Sigmoid colon (tissue), 7 donors: ENCODE measurements around the gene SGCD. TPM values are rescaled to one million over a fixed set of nuclear protein-coding genes. Genes with fewer than 3 reads are reported as not detected.

Source experiments
- DNase-seq: peaks from one replicate; pipeline ENCODE4 v3.0.0-alpha.2; 2019
- H3K27ac ChIP-seq, 4 donors: fragments of 200-600 bp; sonication (generic); one replicate each; pipeline ENCODE4 v1.5.1; 2016 to 2019; ENCODE audit warnings: mild to moderate bottlenecking in 1 of 4
- H3K27me3 ChIP-seq, 3 donors: fragments of 200-600 bp; sonication (generic); one replicate each; pipeline ENCODE4 v1.5.1; 2019; ENCODE audit warnings: mild to moderate bottlenecking in 1 of 3
- H3K36me3 ChIP-seq, 4 donors: fragments of 200-600 bp; sonication (generic); one replicate each; pipeline ENCODE4 v1.5.1; 2016 to 2019
- H3K4me1 ChIP-seq, 4 donors: fragments of 200-600 bp; sonication (generic); one replicate each; pipeline ENCODE4 v1.5.1; 2017 to 2019
- H3K4me3 ChIP-seq, 4 donors: fragments of 200-600 bp; sonication (generic); one replicate each; pipeline ENCODE4 v1.5.1; 2017 to 2019; ENCODE audit warnings: mild to moderate bottlenecking in 2 of 4, moderate library complexity in 1 of 4
- H3K9me3 ChIP-seq, 4 donors: fragments of 200-600 bp in 3 of 4; sonication (generic) in 3 of 4; one replicate each; pipeline versions ENCODE4 v1.5.1 to v1.6.1; 2013 to 2019
- CTCF ChIP-seq, 4 experiments: fragments of 450-650 bp in 3 of 4; fragments of 200-600 bp in 1 of 4; IDR thresholded peaks; one replicate each; pipeline ENCODE4 v1.5.1; 2016 to 2019; ENCODE audit warnings: antibody characterized with exemption in 4 of 4, mild to moderate bottlenecking in 3 of 4, moderate library complexity in 2 of 4
- EP300 ChIP-seq, 4 donors: sonication (generic); formaldehyde crosslinking; IDR thresholded peaks; one replicate each; pipeline ENCODE4 v1.6.1; 2017; ENCODE audit warnings: antibody characterized with exemption in 4 of 4
- POLR2A ChIP-seq, 2 donors: fragments of 450-650 bp; IDR thresholded peaks; one replicate each; pipeline ENCODE4 v1.6.1; 2016; ENCODE audit warnings: antibody characterized with exemption in 2 of 2, mild to moderate bottlenecking in 2 of 2, moderate library complexity in 2 of 2
- POLR2AphosphoS5 ChIP-seq, 4 donors: sonication (generic); formaldehyde crosslinking; IDR thresholded peaks; one replicate each; pipeline ENCODE4 v1.6.1; 2017; ENCODE audit warnings: antibody characterized with exemption in 4 of 4
- WGBS, 2 donors: extraction: QIAGEN DNeasy Blood & Tissue Kit; methylation state at CpG; one replicate each; pipeline ENCODE4 v1.1.7; 2013; 5-methylcytosine and 5-hydroxymethylcytosine counted together
- intact Hi-C: fragments of 100-400 bp; cut with DNase I; formaldehyde crosslinking; loops from one replicate; pipeline ENCODE4 v1.15.1; 2023
- polyA plus RNA-seq, 3 donors: library from polyadenylated mRNA; stranded (reverse); fragments of 200-250 nt; gene quantifications; one replicate each; pipeline ENCODE4 v1.2.3, GENCODE V29; 2013
- total RNA-seq, 4 donors: library from RNA; depleted of rRNA; stranded (reverse); fragments of >200 nt; gene quantifications; one replicate each; pipeline ENCODE4 v1.1.0, GENCODE V29; 2016
- donor health status: healthy with polysubstance abuse.
- donor health status: Bipolar disorder and iron deficiency.
- donor health status: healthy.

The SGCD gene
- total and polyA plus RNA-seq, 7 donors, result under 0.01 to 34.3 (median 8.2) TPM

GRCh38 chr5:156456857-156457256 lies 129.9 kb downstream of the SGCD start:
- Histone ChIP-seq H3K36me3 (no peaks in the 10 kb centered on the region), H3K27ac (no peak overlapping the region), H3K27me3 (no peaks in the 10 kb centered on the region), H3K9me3 (no peaks in the 10 kb centered on the region), H3K4me3 (no peak overlapping the region), H3K4me1 (peaks cover 0 to 23% (median 7%) of the 10 kb centered on the region in 4 donors)
- TF ChIP-seq POLR2AphosphoS5 (IDR thresholded peaks at IDR 0.05) (no peak), CTCF (IDR thresholded peaks at IDR 0.05) (no peak), EP300 (IDR thresholded peaks at IDR 0.05) (no peak), POLR2A (IDR thresholded peaks at IDR 0.05) (no peak)
- no peak for DNase-seq
- intact Hi-C loops, result no loop called here

- DNase-seq, result no peak
- no peaks in the 10 kb centered on the region for H3K36me3 ChIP-seq
- peaks cover 0 to 28% (median 9%) of the 10 kb centered on the region in 4 donors for H3K4me1 ChIP-seq
- intact Hi-C loops, result no loop called here
- H3K27ac ChIP-seq, result no peak overlapping the region
- no peaks in the 10 kb centered on the region for H3K27me3 ChIP-seq
- H3K9me3 ChIP-seq, result no peaks in the 10 kb centered on the region
- TF ChIP-seq EP300 (IDR thresholded peaks at IDR 0.05), result no peak
- no peak for TF ChIP-seq POLR2A (IDR thresholded peaks at IDR 0.05)
- TF ChIP-seq CTCF (IDR thresholded peaks at IDR 0.05), result no peak
- TF ChIP-seq POLR2AphosphoS5 (IDR thresholded peaks at IDR 0.05), result no peak
- 53 to 81% methylated on average over 1 of the region's 1 CpG for WGBS, 2 donors
- no peak overlapping the region for H3K4me3 ChIP-seq
Measured at GRCh38 chr5:156459812-156460385, 132.9 kb downstream of the SGCD start.

GRCh38 chr5:156460471-156460870 lies 133.5 kb downstream of the SGCD start:
- DNase-seq, result no peak
- no peaks in the 10 kb centered on the region for H3K27me3 ChIP-seq
- no peak for TF ChIP-seq EP300 (IDR thresholded peaks at IDR 0.05)
- no peak for TF ChIP-seq CTCF (IDR thresholded peaks at IDR 0.05)
- peak overlapping the region in 2 of 4 donors; percentile 7 to 15 for H3K27ac ChIP-seq
- no peaks in the 10 kb centered on the region for H3K36me3 ChIP-seq
- peaks cover 0 to 28% (median 9%) of the 10 kb centered on the region in 4 donors for H3K4me1 ChIP-seq
- no peak overlapping the region for H3K4me3 ChIP-seq
- H3K9me3 ChIP-seq, result no peaks in the 10 kb centered on the region
- intact Hi-C loops, result no loop called here

- TF ChIP-seq CTCF (IDR thresholded peaks at IDR 0.05) (no peak), EP300 (IDR thresholded peaks at IDR 0.05) (no peak), POLR2A (IDR thresholded peaks at IDR 0.05) (no peak), POLR2AphosphoS5 (IDR thresholded peaks at IDR 0.05) (no peak)
- intact Hi-C loops, result no loop called here
- Histone ChIP-seq H3K27me3 (no peaks in the 10 kb centered on the region), H3K36me3 (no peaks in the 10 kb centered on the region), H3K4me3 (no peak overlapping the region), H3K27ac (no peak overlapping the region), H3K4me1 (peaks cover 0 to 5% (median 2%) of the 10 kb centered on the region in 4 donors), H3K9me3 (no peaks in the 10 kb centered on the region)
- DNase-seq, result no peak
- WGBS, 2 donors, result 50 to 77% methylated on average over 3 of the region's 3 CpGs
Measured at GRCh38 chr5:156466871-156467270, 139.9 kb downstream of the SGCD start.

- no peaks in the 10 kb centered on the region for H3K9me3 ChIP-seq
- no peaks in the 10 kb centered on the region for H3K36me3 ChIP-seq
- DNase-seq, result no peak
- intact Hi-C loops, result no loop called here
- WGBS, 2 donors, result 86 to 89% methylated on average over 3 of the region's 3 CpGs
- H3K4me1 ChIP-seq, result peaks cover 0 to 19% (median 14%) of the 10 kb centered on the region in 4 donors
- no peaks in the 10 kb centered on the region for H3K27me3 ChIP-seq
- H3K27ac ChIP-seq, result no peak overlapping the region
- TF ChIP-seq EP300 (IDR thresholded peaks at IDR 0.05) (no peak), POLR2A (IDR thresholded peaks at IDR 0.05) (no peak), POLR2AphosphoS5 (IDR thresholded peaks at IDR 0.05) (no peak), CTCF (IDR thresholded peaks at IDR 0.05) (no peak)
- no peak overlapping the region for H3K4me3 ChIP-seq
Measured at GRCh38 chr5:156469636-156470035, 142.7 kb downstream of the SGCD start.
